ENCODE measurements around the gene PXT1.

DNA sequence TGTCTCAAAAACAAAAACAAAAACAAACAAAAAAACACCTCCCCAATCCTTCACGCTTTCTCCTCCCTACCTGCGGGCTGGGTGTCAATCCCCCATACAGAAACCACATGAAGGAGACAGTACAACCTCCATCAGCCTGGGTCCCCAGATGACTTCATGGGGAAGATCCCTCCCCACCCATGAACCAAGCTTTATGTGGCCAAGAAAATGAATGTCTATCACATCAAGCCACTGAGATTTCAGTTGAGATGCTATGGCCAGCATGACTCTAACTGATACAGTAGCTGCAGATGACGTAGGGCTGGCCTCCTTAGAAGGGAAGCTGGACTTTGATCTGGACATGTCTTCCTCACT, 84.8 kb downstream of the PXT1 start:
- TF ChIP-seq POLR2A (IDR thresholded peaks at IDR 0.05; ENCODE audit: low read depth, low read length) (no peak), TAF1 (IDR thresholded peaks at IDR 0.05; ENCODE audit: borderline replicate concordance, low read depth, low read length) (no peak), POLR2AphosphoS5 (IDR thresholded peaks at IDR 0.05; ENCODE audit: low read depth, low read length) (no peak)

Data from GM12892 (cell line).